Activated CD8-positive, alpha-beta memory T cell treated with anti-CD3 and anti-CD28 coated beads, Interleukin-2, amount 50 U/mL, for 48 hours (primary cell): ENCODE measurements around the gene NAAA.
"Not testable (repeated sequence)": the region's sequence is repeated elsewhere in the genome, so short reads cannot be mapped to it uniquely, and the experiment has no call there.

ENCODE experiments used
- DNase-seq: peaks from one replicate; pipeline ENCODE4 v3.0.0-alpha.2; 2020

NAAA gene

GRCh38 chr4:75940692-75941253 is at the start of gene NAAA:
Gene NAAA (minus strand): TSS chr4:75941013. CDS start chr4:75940949, 64 bp downstream.
- peak; percentile 79 for DNase-seq

GRCh38 chr4:75989846-75990528 is 49.2 kb upstream of the NAAA start:
- no peak for DNase-seq

GRCh38 chr4:75985116-75985515 is 44.3 kb upstream of the NAAA start:
- DNase-seq: no peak

- no peak for DNase-seq
Measured at GRCh38 chr4:75980576-75980975, 39.8 kb upstream of the NAAA start.

- DNase-seq: no peak
Measured at GRCh38 chr4:75976177-75976576, 35.4 kb upstream of the NAAA start.

- DNase-seq: no peak
Measured at GRCh38 chr4:75973766-75974165, 33.0 kb upstream of the NAAA start.

GRCh38 chr4:75968084-75968483 is 27.3 kb upstream of the NAAA start:
- DNase-seq: no peak

GRCh38 chr4:75963558-75963957 is 22.7 kb upstream of the NAAA start:
- no peak for DNase-seq

GRCh38 chr4:75962072-75962471 is 21.3 kb upstream of the NAAA start:
- not testable (repeated sequence) for DNase-seq

GRCh38 chr4:75958546-75958945 is 17.7 kb upstream of the NAAA start:
- DNase-seq: not testable (repeated sequence)

GRCh38 chr4:75954811-75955210 is 14.0 kb upstream of the NAAA start:
- not testable (repeated sequence) for DNase-seq

- DNase-seq: no peak
Measured at GRCh38 chr4:75953509-75953908, 12.7 kb upstream of the NAAA start.

- DNase-seq: no peak
Measured at GRCh38 chr4:75950213-75950815, 9.5 kb upstream of the NAAA start.

- DNase-seq: no peak
Measured at GRCh38 chr4:75948822-75949444, 8.1 kb upstream of the NAAA start.

- peak; percentile 86 for DNase-seq
Measured at GRCh38 chr4:75939890-75940691, 722 bp downstream of the NAAA start.

- no peak for DNase-seq
Measured at GRCh38 chr4:75935628-75936027, 5.2 kb downstream of the NAAA start.

GRCh38 chr4:75930152-75930551 is 10.7 kb downstream of the NAAA start:
- no peak for DNase-seq

GRCh38 chr4:75924916-75925315 is 15.9 kb downstream of the NAAA start:
- not testable (repeated sequence) for DNase-seq

- no peak for DNase-seq
Measured at GRCh38 chr4:75924309-75924827, 16.4 kb downstream of the NAAA start.

- no peak for DNase-seq
Measured at GRCh38 chr4:75922588-75922987, 18.2 kb downstream of the NAAA start.

GRCh38 chr4:75921910-75922309 is 18.9 kb downstream of the NAAA start:
- DNase-seq: no peak

- no peak for DNase-seq
Measured at GRCh38 chr4:75920327-75920726, 20.5 kb downstream of the NAAA start.

GRCh38 chr4:75919920-75920319 is 20.9 kb downstream of the NAAA start:
- DNase-seq: no peak
